KMS-11 (cell line): Measurements from ENCODE around the gene CLECL1.

Experiments
- H2AFZ ChIP-seq: fragments of 200-600 bp; sonication (generic); 2 replicates; pipeline ENCODE4 v1.6.1; 2016; ENCODE audit warnings: antibody characterized with exemption, mixed run types, low read depth
- H3K27ac ChIP-seq: fragments of 200-600 bp; sonication (generic); 2 replicates; pipeline ENCODE4 v1.6.1; 2016; ENCODE audit warnings: mild to moderate bottlenecking, mixed run types
- H3K27me3 ChIP-seq: fragments of 200-600 bp; sonication (generic); 2 replicates; pipeline ENCODE4 v1.6.1; 2017; ENCODE audit warnings: mild to moderate bottlenecking, low read depth, mixed run types, moderate library complexity; ENCODE audit not compliant: insufficient read depth
- H3K36me3 ChIP-seq: fragments of 200-600 bp; sonication (generic); 2 replicates; pipeline ENCODE4 v1.6.1; 2017; ENCODE audit warnings: mild to moderate bottlenecking, mixed run types; ENCODE audit not compliant: insufficient read depth
- H3K4me1 ChIP-seq: fragments of 200-600 bp; sonication (generic); 2 replicates; pipeline ENCODE4 v1.6.1; 2016; ENCODE audit warnings: mild to moderate bottlenecking, low read depth, mixed run types; ENCODE audit not compliant: poor library complexity, severe bottlenecking
- H3K4me2 ChIP-seq: fragments of 200-600 bp; sonication (generic); 2 replicates; pipeline ENCODE4 v1.7.0; 2016; ENCODE audit warnings: mild to moderate bottlenecking, mixed run types
- H3K4me3 ChIP-seq: fragments of 200-600 bp; sonication (generic); IDR thresholded peaks from 2 replicates; pipeline ENCODE4 v1.6.1; 2017; ENCODE audit warnings: low read depth, low read length, mixed read lengths; ENCODE audit not compliant: insufficient read depth
- H3K79me2 ChIP-seq: fragments of 200-600 bp; sonication (generic); 2 replicates; pipeline ENCODE4 v1.6.1; 2016; ENCODE audit warnings: low read depth, mixed run types; ENCODE audit not compliant: insufficient read depth
- H3K9ac ChIP-seq: fragments of 200-600 bp; sonication (generic); 2 replicates; pipeline ENCODE4 v1.6.1; 2016; ENCODE audit warnings: mild to moderate bottlenecking, mixed run types
- H4K20me1 ChIP-seq: fragments of 200-600 bp; sonication (generic); 2 replicates; pipeline ENCODE4 v1.6.1; 2016; ENCODE audit warnings: mild to moderate bottlenecking, mixed run types; ENCODE audit not compliant: insufficient read depth
- TF ChIP-seq, protein P1 (sequence below): fragments of 200-600 bp; sonication (generic); conservative IDR thresholded peaks from 2 replicates; pipeline ENCODE4 v1.6.1; 2017; ENCODE audit warnings: low read depth, mild to moderate bottlenecking, antibody characterized with exemption, low read length, moderate library complexity, mixed read lengths

The CLECL1 gene

GRCh38 chr12:9736936-9737705 lies 4.2 kb upstream of the CLECL1 start:
- Histone ChIP-seq H2AFZ (no peak overlapping the region), H3K79me2 (no peaks in the 10 kb centered on the region), H3K36me3 (no peaks in the 10 kb centered on the region), H3K4me2 (0 out of 2 replicates have a peak overlapping the region, but pooled peaks have one; percentile 13), H3K4me3 (no peak overlapping the region), H4K20me1 (no peaks in the 10 kb centered on the region), H3K27ac (no peak overlapping the region), H3K27me3 (no peaks in the 10 kb centered on the region), H3K4me1 (peaks cover 46% of the 10 kb centered on the region), H3K9ac (no peak overlapping the region)
- TF ChIP-seq, protein P1, sequence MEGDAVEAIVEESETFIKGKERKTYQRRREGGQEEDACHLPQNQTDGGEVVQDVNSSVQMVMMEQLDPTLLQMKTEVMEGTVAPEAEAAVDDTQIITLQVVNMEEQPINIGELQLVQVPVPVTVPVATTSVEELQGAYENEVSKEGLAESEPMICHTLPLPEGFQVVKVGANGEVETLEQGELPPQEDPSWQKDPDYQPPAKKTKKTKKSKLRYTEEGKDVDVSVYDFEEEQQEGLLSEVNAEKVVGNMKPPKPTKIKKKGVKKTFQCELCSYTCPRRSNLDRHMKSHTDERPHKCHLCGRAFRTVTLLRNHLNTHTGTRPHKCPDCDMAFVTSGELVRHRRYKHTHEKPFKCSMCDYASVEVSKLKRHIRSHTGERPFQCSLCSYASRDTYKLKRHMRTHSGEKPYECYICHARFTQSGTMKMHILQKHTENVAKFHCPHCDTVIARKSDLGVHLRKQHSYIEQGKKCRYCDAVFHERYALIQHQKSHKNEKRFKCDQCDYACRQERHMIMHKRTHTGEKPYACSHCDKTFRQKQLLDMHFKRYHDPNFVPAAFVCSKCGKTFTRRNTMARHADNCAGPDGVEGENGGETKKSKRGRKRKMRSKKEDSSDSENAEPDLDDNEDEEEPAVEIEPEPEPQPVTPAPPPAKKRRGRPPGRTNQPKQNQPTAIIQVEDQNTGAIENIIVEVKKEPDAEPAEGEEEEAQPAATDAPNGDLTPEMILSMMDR, result no peak

GRCh38 chr12:9735601-9736000 lies 2.7 kb upstream of the CLECL1 start:
- Histone ChIP-seq H4K20me1 (no peaks in the 10 kb centered on the region), H3K36me3 (no peaks in the 10 kb centered on the region), H3K4me1 (peaks cover 46% of the 10 kb centered on the region), H3K79me2 (no peaks in the 10 kb centered on the region), H3K27ac (no peak overlapping the region), H3K4me3 (no peak overlapping the region), H2AFZ (no peak overlapping the region), H3K27me3 (no peaks in the 10 kb centered on the region), H3K4me2 (no peak overlapping the region), H3K9ac (no peak overlapping the region)
- TF ChIP-seq, protein P1, result no peak

DNA sequence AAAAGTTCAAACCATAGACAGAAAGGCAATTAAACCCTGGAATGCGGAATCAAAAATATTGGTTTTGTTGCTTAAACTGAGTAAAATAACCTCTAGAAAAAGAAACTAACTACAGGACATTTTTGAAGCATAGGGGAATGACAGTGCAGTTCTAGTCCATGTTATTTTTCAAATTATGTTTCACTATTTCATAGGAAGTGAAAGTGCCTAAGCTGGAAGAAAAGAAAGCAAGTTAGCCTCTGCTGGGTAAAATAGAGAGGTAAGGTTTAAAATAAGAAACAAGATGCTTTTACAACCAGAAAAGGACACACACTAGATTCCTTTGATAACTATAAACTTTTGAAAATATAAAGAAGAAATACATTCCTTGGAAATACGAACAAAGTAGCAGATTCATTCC lies 1.1 kb downstream of the CLECL1 start:
- TF ChIP-seq, protein P1, result no peak
- no peaks in the 10 kb centered on the region for H3K79me2 ChIP-seq

DNA sequence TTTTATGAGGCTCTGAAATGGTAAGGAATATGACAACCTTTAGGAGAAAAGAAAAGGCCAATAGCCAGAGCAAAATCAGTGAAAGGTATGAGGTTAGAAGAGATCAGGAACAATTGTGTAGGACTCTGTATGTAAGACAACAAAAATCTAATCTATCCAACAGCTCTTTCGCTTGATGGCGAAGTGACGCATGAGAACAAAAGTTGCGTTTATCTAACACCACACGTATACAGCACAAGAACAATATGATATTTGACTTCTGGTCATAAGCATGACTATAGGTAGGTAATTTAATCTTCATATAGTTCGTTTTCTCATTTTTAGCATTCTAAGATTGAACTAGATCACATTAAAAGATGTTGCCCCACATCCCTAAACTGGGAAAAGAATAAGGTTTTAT lies 1.5 kb downstream of the CLECL1 start:
- Histone ChIP-seq H3K9ac (0 out of 2 replicates have a peak overlapping the region, but pooled peaks have one; percentile 0), H3K79me2 (no peaks in the 10 kb centered on the region), H3K27me3 (no peaks in the 10 kb centered on the region), H4K20me1 (no peaks in the 10 kb centered on the region), H2AFZ (peak overlapping the region; percentile 23; the same call in 1 of the 2 replicates), H3K4me3 (no peak overlapping the region), H3K27ac (peak overlapping the region; percentile 8; the same call in 1 of the 2 replicates), H3K4me1 (peaks cover 30% of the 10 kb centered on the region), H3K4me2 (peak overlapping the region; percentile 46; the same call in 1 of the 2 replicates), H3K36me3 (no peaks in the 10 kb centered on the region)
- TF ChIP-seq, protein P1, result no peak

More for the DNA sequence above, 1.1 kb downstream of the CLECL1 start:
- Histone ChIP-seq H3K36me3 (no peaks in the 10 kb centered on the region), H3K4me3 (no peak overlapping the region), H3K4me1 (peaks cover 32% of the 10 kb centered on the region), H3K4me2 (peak overlapping the region; percentile 46; the same call in 1 of the 2 replicates), H3K27ac (peak overlapping the region; percentile 8; the same call in 1 of the 2 replicates), H3K27me3 (no peaks in the 10 kb centered on the region), H3K9ac (0 out of 2 replicates have a peak overlapping the region, but pooled peaks have one; percentile 0), H2AFZ (peak overlapping the region; percentile 23; the same call in 1 of the 2 replicates), H4K20me1 (no peaks in the 10 kb centered on the region)
